GM23248 (cell line): ENCODE measurements around the gene PARVA. TPM values are rescaled to one million over a fixed set of nuclear protein-coding genes. Genes with fewer than 3 reads are reported as not detected.

Experiments
- DNase-seq: peaks from one replicate; pipeline ENCODE4 v3.0.0-alpha.2; 2015
- H2AFZ ChIP-seq: fragments of 200-600 bp; sonication (generic); 2 replicates; pipeline ENCODE4 v1.6.1; 2016; ENCODE audit warnings: antibody characterized with exemption
- H3F3A ChIP-seq: fragments of 200-600 bp; sonication (generic); 2 replicates; pipeline ENCODE4 v1.6.1; 2016; ENCODE audit warnings: mild to moderate bottlenecking, antibody characterized with exemption, mixed run types; ENCODE audit not compliant: insufficient read depth
- H3K27ac ChIP-seq: fragments of 200-600 bp; sonication (generic); 2 replicates; pipeline ENCODE4 v1.5.1; 2016; ENCODE audit warnings: mild to moderate bottlenecking
- H3K27me3 ChIP-seq: fragments of 200-600 bp; sonication (generic); replicated peaks from 2 replicates; pipeline ENCODE4 v1.6.1; 2016; ENCODE audit warnings: mild to moderate bottlenecking; ENCODE audit not compliant: insufficient read depth
- H3K36me3 ChIP-seq: fragments of 200-600 bp; sonication (generic); 2 replicates; pipeline ENCODE4 v1.6.1; 2016; ENCODE audit warnings: low read depth, mild to moderate bottlenecking
- H3K4me1 ChIP-seq: fragments of 200-600 bp; sonication (generic); 2 replicates; pipeline ENCODE4 v1.6.1; 2016; ENCODE audit warnings: mild to moderate bottlenecking; ENCODE audit not compliant: insufficient read depth
- H3K4me2 ChIP-seq: fragments of 200-600 bp; sonication (generic); one replicate; pipeline ENCODE4 v1.6.1; 2016; ENCODE audit warnings: mild to moderate bottlenecking; ENCODE audit not compliant: unreplicated experiment
- H3K4me3 ChIP-seq: fragments of 200-600 bp; sonication (generic); 2 replicates; pipeline ENCODE4 v1.5.1; 2016; ENCODE audit warnings: mild to moderate bottlenecking
- H3K79me2 ChIP-seq: fragments of 200-600 bp; sonication (generic); 2 replicates; pipeline ENCODE4 v1.6.1; 2016; ENCODE audit warnings: mild to moderate bottlenecking; ENCODE audit not compliant: insufficient read depth
- H3K9ac ChIP-seq: fragments of 200-600 bp; sonication (generic); 2 replicates; pipeline ENCODE4 v1.6.1; 2016; ENCODE audit warnings: mild to moderate bottlenecking
- H3K9me2 ChIP-seq: fragments of 200-600 bp; sonication (generic); 2 replicates; pipeline ENCODE4 v1.6.1; 2016; ENCODE audit warnings: mixed run types, mild to moderate bottlenecking, moderate library complexity; ENCODE audit not compliant: insufficient read depth
- H3K9me3 ChIP-seq: fragments of 200-600 bp; sonication (generic); one replicate; pipeline ENCODE4 v1.6.1; 2017; ENCODE audit warnings: low read depth
- H4K20me1 ChIP-seq: fragments of 200-600 bp; sonication (generic); 2 replicates; pipeline ENCODE4 v1.6.0; 2016; ENCODE audit not compliant: insufficient read depth
- EZH2 ChIP-seq: fragments of 200-600 bp; sonication (generic); IDR thresholded peaks from 2 replicates; pipeline ENCODE4 v1.6.1; 2018; ENCODE audit warnings: antibody characterized with exemption, mild to moderate bottlenecking; ENCODE audit not compliant: insufficient read depth, poor library complexity, severe bottlenecking
- EZH2phosphoT487 ChIP-seq: fragments of 200-600 bp; sonication (generic); IDR thresholded peaks from 2 replicates; pipeline ENCODE4 v1.6.1; 2018; ENCODE audit warnings: antibody characterized with exemption, moderate library complexity, mild to moderate bottlenecking, low read depth; ENCODE audit not compliant: insufficient read depth
- WGBS, 2 experiments: methylation state at CpG; one replicate each; pipeline ENCODE4 v1.1.6; 2015 to 2017; ENCODE audit warnings: low lambda C conversion rate in 2 of 2, low coverage in 1 of 2; ENCODE audit errors: missing lambda C conversion rate in 2 of 2; 5-methylcytosine and 5-hydroxymethylcytosine counted together
- in situ Hi-C: fragments of 300-500 bp; cut with MboI; formaldehyde crosslinking; loops from 2 replicates; pipeline ENCODE4 v1.15.0; 2020
- polyA plus RNA-seq: library from polyadenylated mRNA; unstranded; fragments of >200 nt; fragmentation: Nextera tagmentation; extraction: Ambion mirVana; gene quantifications from 2 replicates; pipeline ENCODE4 v1.2.1, GENCODE V29; 2016
- total RNA-seq: library from RNA; depleted of rRNA; stranded (reverse); fragments of >200 nt; shearing (Covaris generic); gene quantifications from 2 replicates; pipeline ENCODE4 v1.2.3, GENCODE V29; 2014

PARVA gene
- total and polyA plus RNA-seq, 2 experiments from 2014 or later, result 87.9 to 121 TPM

GRCh38 chr11:12559011-12559410, 181.6 kb downstream of the PARVA start:
- peaks cover 33% of the 10 kb centered on the region for H3F3A ChIP-seq
- no peak overlapping the region for H3K4me2 ChIP-seq
- H4K20me1 ChIP-seq, result no peaks in the 10 kb centered on the region
- no peaks in the 10 kb centered on the region for H3K79me2 ChIP-seq
- H3K4me3 ChIP-seq, result no peak overlapping the region
- no peaks in the 10 kb centered on the region for H3K36me3 ChIP-seq
- 46 to 49% methylated on average over 3 of the region's 3 CpGs for WGBS, 2 experiments
- no peaks in the 10 kb centered on the region for H3K27me3 ChIP-seq
- H3K27ac ChIP-seq, result no peak overlapping the region; the same call in 1 of the 2 replicates
- H3K9me3 ChIP-seq, result no peaks in the 10 kb centered on the region
- no peak overlapping the region for H3K9ac ChIP-seq
- H2AFZ ChIP-seq, result no peak overlapping the region
- TF ChIP-seq EZH2 (no peak), EZH2phosphoT487 (no peak)
- no peak for DNase-seq
- in situ Hi-C loops, result no loop called here
- H3K4me1 ChIP-seq, result peaks cover 39% of the 10 kb centered on the region
- H3K9me2 ChIP-seq, result no peaks in the 10 kb centered on the region

GRCh38 chr11:12560362-12560761, 183.0 kb downstream of the PARVA start:
- 93 to 97% methylated on average over 3 of the region's 3 CpGs for WGBS, 2 experiments
- no peak overlapping the region for H3K9ac ChIP-seq
- H3K36me3 ChIP-seq, result no peaks in the 10 kb centered on the region
- H3K4me1 ChIP-seq, result peaks cover 37% of the 10 kb centered on the region
- no peaks in the 10 kb centered on the region for H3K9me3 ChIP-seq
- H3K27ac ChIP-seq, result no peak overlapping the region
- H4K20me1 ChIP-seq, result no peaks in the 10 kb centered on the region
- H3K9me2 ChIP-seq, result no peaks in the 10 kb centered on the region
- H3K27me3 ChIP-seq, result no peaks in the 10 kb centered on the region
- no peaks in the 10 kb centered on the region for H3K79me2 ChIP-seq
- H2AFZ ChIP-seq, result no peak overlapping the region
- DNase-seq, result no peak
- no peak overlapping the region for H3K4me2 ChIP-seq
- no peak overlapping the region for H3K4me3 ChIP-seq
- H3F3A ChIP-seq, result peaks cover 24% of the 10 kb centered on the region
- in situ Hi-C loops, result no loop called here
- TF ChIP-seq EZH2phosphoT487 (no peak), EZH2 (no peak)

- H3K9ac ChIP-seq, result no peak overlapping the region
- no peak overlapping the region for H2AFZ ChIP-seq
Observed at GRCh38 chr11:12560861-12561260, 183.5 kb downstream of the PARVA start.

GRCh38 chr11:12564012-12564411, 186.6 kb downstream of the PARVA start:
- in situ Hi-C loops, result no loop called here
- H2AFZ ChIP-seq, result no peak overlapping the region
- H3K4me1 ChIP-seq, result peaks cover 7% of the 10 kb centered on the region; the same call in 1 of the 2 replicates
- no peak for TF ChIP-seq EZH2
- TF ChIP-seq EZH2phosphoT487, result no peak
- H3K79me2 ChIP-seq, result no peaks in the 10 kb centered on the region
- no peaks in the 10 kb centered on the region for H3K27me3 ChIP-seq
- no peaks in the 10 kb centered on the region for H4K20me1 ChIP-seq
- no peaks in the 10 kb centered on the region for H3K36me3 ChIP-seq
- no peak for DNase-seq
- H3K4me2 ChIP-seq, result no peak overlapping the region
- H3K27ac ChIP-seq, result no peak overlapping the region
- H3K4me3 ChIP-seq, result no peak overlapping the region
- H3K9me3 ChIP-seq, result no peaks in the 10 kb centered on the region
- H3K9me2 ChIP-seq, result no peaks in the 10 kb centered on the region
- H3K9ac ChIP-seq, result no peak overlapping the region
- no peaks in the 10 kb centered on the region for H3F3A ChIP-seq

More at GRCh38 chr11:12560861-12561260, 183.5 kb downstream of the PARVA start:
- H3K9me3 ChIP-seq, result no peaks in the 10 kb centered on the region
- no peaks in the 10 kb centered on the region for H3K36me3 ChIP-seq
- in situ Hi-C loops, result no loop called here
- 60 to 61% methylated on average over 2 of the region's 2 CpGs for WGBS, 2 experiments
- no peak overlapping the region for H3K27ac ChIP-seq
- no peaks in the 10 kb centered on the region for H3K79me2 ChIP-seq
- no peak for DNase-seq
- no peak overlapping the region for H3K4me3 ChIP-seq
- no peak for TF ChIP-seq EZH2
- no peak for TF ChIP-seq EZH2phosphoT487
- H3K9me2 ChIP-seq, result no peaks in the 10 kb centered on the region
- no peaks in the 10 kb centered on the region for H3K27me3 ChIP-seq
- no peaks in the 10 kb centered on the region for H4K20me1 ChIP-seq
- peaks cover 19% of the 10 kb centered on the region for H3F3A ChIP-seq
- H3K4me1 ChIP-seq, result peaks cover 32% of the 10 kb centered on the region
- H3K4me2 ChIP-seq, result no peak overlapping the region

GRCh38 chr11:12565406-12565805, 188.0 kb downstream of the PARVA start:
- in situ Hi-C loops, result no loop called here
- TF ChIP-seq EZH2, result no peak
- TF ChIP-seq EZH2phosphoT487, result no peak
- WGBS, 2 experiments, result 85 to 95% methylated on average over 3 of the region's 3 CpGs

More at GRCh38 chr11:12565406-12565805, 188.0 kb downstream of the PARVA start:
- H3K4me1 ChIP-seq, result peaks cover 12% of the 10 kb centered on the region
- no peak overlapping the region for H2AFZ ChIP-seq
- H3K27ac ChIP-seq, result no peak overlapping the region
- DNase-seq, result no peak
- H3K4me3 ChIP-seq, result no peak overlapping the region
- no peaks in the 10 kb centered on the region for H4K20me1 ChIP-seq
- no peak overlapping the region for H3K9ac ChIP-seq
- H3K4me2 ChIP-seq, result no peak overlapping the region
- H3K9me3 ChIP-seq, result no peaks in the 10 kb centered on the region
- H3K9me2 ChIP-seq, result no peaks in the 10 kb centered on the region
- peaks cover 7% of the 10 kb centered on the region; the same call in 1 of the 2 replicates for H3F3A ChIP-seq
- no peaks in the 10 kb centered on the region for H3K27me3 ChIP-seq
- H3K79me2 ChIP-seq, result no peaks in the 10 kb centered on the region
- H3K36me3 ChIP-seq, result no peaks in the 10 kb centered on the region
